ENCODE measurements around the gene SNU13.
A peak's percentile ranks its signal among the peaks of the same experiment; 100 is the strongest.

The SNU13 gene

GRCh38 chr22:41650821-41651220 is 37.8 kb downstream of the SNU13 start:
- TF ChIP-seq PRDM6 (tag by site-specific recombination; IDR thresholded peaks at IDR 0.05) (no peak), INSM2 (tag by site-specific recombination; IDR thresholded peaks at IDR 0.05) (no peak), ZNF391 (tag by site-specific recombination; IDR thresholded peaks at IDR 0.05; ENCODE audit: borderline replicate concordance, low read depth) (no peak), ZNF548 (tag by site-specific recombination; IDR thresholded peaks at IDR 0.05) (no peak), ZNF2 (tag by site-specific recombination; IDR thresholded peaks at IDR 0.05) (no peak), ZNF19 (tag by site-specific recombination; IDR thresholded peaks at IDR 0.05; ENCODE audit: low read depth) (no peak), ZBTB7A (tag by site-specific recombination; IDR thresholded peaks at IDR 0.05; ENCODE audit: low read depth) (no peak), ZBTB11 (tag by site-specific recombination; conservative IDR thresholded peaks at IDR 0.05; ENCODE audit: low read depth) (no peak), ZNF138 (tag by site-specific recombination; IDR thresholded peaks at IDR 0.05; ENCODE audit: borderline replicate concordance) (no peak)
- POLR2A ChIA-PET, result interaction anchor here (0.6 to 1.9 kb wide), 6 partner anchors 10 to 205 kb away, joined by 4 to 7 read pairs (median 4); no protein-coding TSS in a partner anchor
- peaks cover 95 to 96% of the 10 kb centered on the region in 2 experiments for H3K36me3 ChIP-seq (ENCODE audit: control insufficient read depth in 2 of 2, insufficient read depth in 1 of 2, low read length in 2 of 2)

GRCh38 chr22:41650229-41650628 is 38.4 kb downstream of the SNU13 start:
- H3K36me3 ChIP-seq (ENCODE audit: control insufficient read depth in 2 of 2, insufficient read depth in 1 of 2, low read length in 2 of 2), result peaks cover 95% of the 10 kb centered on the region in 2 experiments
- TF ChIP-seq ZNF121 (tag by site-specific recombination; IDR thresholded peaks at IDR 0.05) (peak; percentile 93), ZNF521 (tag by site-specific recombination; IDR thresholded peaks at IDR 0.05) (no peak)
- H3K4me1 ChIP-seq (ENCODE audit: control insufficient read depth, insufficient read depth, low read length), result no peaks in the 10 kb centered on the region
- no peaks in the 10 kb centered on the region for H3K9me3 ChIP-seq (ENCODE audit: control insufficient read depth, insufficient read depth, low read depth, low read length)
- CTCF ChIA-PET, result interaction anchor here (0.6 kb wide), 1 partner anchor 22 kb away, joined by 3 read pairs; no protein-coding TSS in a partner anchor
- no peak overlapping the region for H3K27ac ChIP-seq (ENCODE audit: extremely low read depth, low read depth, low read length)
- no peak overlapping the region for H3K4me3 ChIP-seq (ENCODE audit: low read depth, low read length)
- POLR2A ChIA-PET, result interaction anchor here (0.6 kb wide), 1 partner anchor 330 kb away, joined by 12 read pairs; no protein-coding TSS in a partner anchor

More at GRCh38 chr22:41650821-41651220, 37.8 kb downstream of the SNU13 start:
- Histone ChIP-seq H3K4me1 (ENCODE audit: control insufficient read depth, insufficient read depth, low read length) (no peaks in the 10 kb centered on the region), H3K9me3 (ENCODE audit: control insufficient read depth, insufficient read depth, low read depth, low read length) (no peaks in the 10 kb centered on the region), H3K27ac (ENCODE audit: extremely low read depth, low read depth, low read length) (no peak overlapping the region), H3K4me3 (ENCODE audit: low read depth, low read length) (no peak overlapping the region)
- CTCF ChIA-PET, result interaction anchor here (0.6 to 1.7 kb wide), 3 partner anchors 16 to 55 kb away, joined by 3 to 12 read pairs (median 6); no protein-coding TSS in a partner anchor

GRCh38 chr22:41648432-41648831 is 40.2 kb downstream of the SNU13 start:
- H3K36me3 ChIP-seq (ENCODE audit: control insufficient read depth in 2 of 2, insufficient read depth in 1 of 2, low read length in 2 of 2), result peaks cover 92 to 93% of the 10 kb centered on the region in 2 experiments

More at GRCh38 chr22:41648432-41648831, 40.2 kb downstream of the SNU13 start:
- Histone ChIP-seq H3K4me1 (ENCODE audit: control insufficient read depth, insufficient read depth, low read length) (no peaks in the 10 kb centered on the region), H3K4me3 (ENCODE audit: low read depth, low read length) (no peak overlapping the region), H3K27ac (ENCODE audit: extremely low read depth, low read depth, low read length) (no peak overlapping the region), H3K9me3 (ENCODE audit: control insufficient read depth, insufficient read depth, low read depth, low read length) (no peaks in the 10 kb centered on the region)
- TF ChIP-seq GLI2 (tag by site-specific recombination; IDR thresholded peaks at IDR 0.05; ENCODE audit: borderline replicate concordance, low read depth) (no peak), ZNF24 (tag by site-specific recombination; IDR thresholded peaks at IDR 0.05) (no peak), HIC1 (tag by site-specific recombination; IDR thresholded peaks at IDR 0.05) (no peak), WT1 (tag by site-specific recombination; IDR thresholded peaks at IDR 0.05) (no peak), ZNF704 (tag by site-specific recombination; IDR thresholded peaks at IDR 0.05) (no peak)
- CTCF ChIA-PET, result interaction anchor here (1.5 kb wide), 1 partner anchor 18 kb away, joined by 7 read pairs; no protein-coding TSS in a partner anchor
- POLR2A ChIA-PET, result no interaction called here
